GM18873 (cell line): ENCODE results near the gene LUC7L2.
"Not testable (repeated sequence)": the region's sequence is repeated elsewhere in the genome, so short reads cannot be mapped to it uniquely, and the experiment has no call there.

Experiments
- ATAC-seq: cut with Tn5 transposase; IDR thresholded peaks from one replicate; pipeline ENCODE4 v1.9.1; 2021; ENCODE audit warnings: mild to moderate bottlenecking, moderate library complexity, moderate number of reproducible peaks; ENCODE audit not compliant: unreplicated experiment, low FRiP score

LUC7L2 gene, protein sequence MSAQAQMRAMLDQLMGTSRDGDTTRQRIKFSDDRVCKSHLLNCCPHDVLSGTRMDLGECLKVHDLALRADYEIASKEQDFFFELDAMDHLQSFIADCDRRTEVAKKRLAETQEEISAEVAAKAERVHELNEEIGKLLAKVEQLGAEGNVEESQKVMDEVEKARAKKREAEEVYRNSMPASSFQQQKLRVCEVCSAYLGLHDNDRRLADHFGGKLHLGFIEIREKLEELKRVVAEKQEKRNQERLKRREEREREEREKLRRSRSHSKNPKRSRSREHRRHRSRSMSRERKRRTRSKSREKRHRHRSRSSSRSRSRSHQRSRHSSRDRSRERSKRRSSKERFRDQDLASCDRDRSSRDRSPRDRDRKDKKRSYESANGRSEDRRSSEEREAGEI

DNA sequence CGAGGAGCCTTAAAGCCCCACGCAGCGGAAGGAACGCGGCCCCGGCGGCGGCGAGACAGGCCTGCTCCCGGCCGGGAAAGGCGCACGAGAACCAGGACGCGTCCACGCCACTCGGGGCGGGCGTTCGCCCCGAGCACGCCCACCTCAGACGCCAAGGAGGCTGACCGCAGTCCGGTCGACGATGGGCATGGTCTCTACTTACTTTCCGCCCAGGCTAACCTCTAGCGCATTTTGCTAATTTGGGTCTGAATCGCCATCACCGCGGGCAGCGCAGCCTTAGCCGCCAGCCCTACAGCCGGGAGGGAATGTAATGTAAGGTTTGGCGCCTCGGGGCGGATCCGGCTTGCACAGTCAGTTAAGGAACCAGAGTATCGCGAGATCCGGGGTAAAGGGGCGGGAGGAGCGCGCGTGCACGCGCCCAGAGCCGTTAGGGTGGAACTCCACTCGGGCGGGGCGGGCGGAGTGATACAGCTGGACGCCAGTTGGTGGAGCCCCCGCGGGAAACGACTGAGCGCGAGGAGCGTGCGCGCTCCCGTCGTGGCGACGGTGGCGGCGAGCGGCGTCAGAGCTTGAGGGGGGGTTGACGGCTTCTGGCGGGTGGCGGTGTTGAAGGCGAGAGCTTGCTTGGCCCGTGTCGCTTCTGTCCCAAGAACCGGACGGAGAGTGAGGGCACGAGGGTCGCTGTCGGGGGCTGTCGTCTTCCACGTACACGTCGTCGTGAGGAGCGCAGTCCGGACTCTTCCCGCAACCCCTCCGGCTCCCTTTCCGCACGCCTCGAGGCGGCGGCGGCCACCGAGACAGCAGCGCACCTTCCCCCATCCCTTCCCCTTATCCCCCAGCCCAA is at the start of gene LUC7L2:
Gene LUC7L2 (plus strand): TSS at position 529 of the 844 bp plus-strand sequence. CDS start 368 bp downstream, outside the sequence.
- ATAC-seq, result peak; percentile 61

DNA sequence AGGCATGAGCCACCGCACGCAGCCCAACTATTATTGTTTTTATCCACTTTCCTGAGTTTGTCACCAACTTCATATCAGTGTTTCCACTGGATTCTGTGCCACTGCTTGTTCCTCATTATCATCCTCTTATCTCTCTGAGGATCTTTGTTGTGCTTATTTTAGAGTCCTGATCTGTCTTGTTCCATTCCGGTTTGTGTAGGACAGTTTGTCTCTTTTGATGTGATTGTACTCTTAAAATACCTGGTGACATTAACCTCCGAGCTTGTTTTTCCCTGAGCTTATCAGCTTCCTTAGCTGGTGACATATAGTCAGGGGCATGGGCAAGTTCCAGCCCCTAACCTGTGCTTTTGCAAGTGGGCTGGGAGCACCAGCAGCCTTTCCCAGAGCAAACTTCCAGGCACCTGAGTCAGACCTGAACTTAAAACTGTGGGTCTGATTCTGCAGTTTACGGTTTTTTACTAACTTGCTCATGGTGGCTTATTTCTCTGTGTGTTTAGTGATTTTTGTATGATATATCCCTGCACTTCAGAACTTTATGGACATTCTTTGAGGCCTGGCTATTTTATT is 41.7 kb upstream of the LUC7L2 start:
- no peak for ATAC-seq

DNA sequence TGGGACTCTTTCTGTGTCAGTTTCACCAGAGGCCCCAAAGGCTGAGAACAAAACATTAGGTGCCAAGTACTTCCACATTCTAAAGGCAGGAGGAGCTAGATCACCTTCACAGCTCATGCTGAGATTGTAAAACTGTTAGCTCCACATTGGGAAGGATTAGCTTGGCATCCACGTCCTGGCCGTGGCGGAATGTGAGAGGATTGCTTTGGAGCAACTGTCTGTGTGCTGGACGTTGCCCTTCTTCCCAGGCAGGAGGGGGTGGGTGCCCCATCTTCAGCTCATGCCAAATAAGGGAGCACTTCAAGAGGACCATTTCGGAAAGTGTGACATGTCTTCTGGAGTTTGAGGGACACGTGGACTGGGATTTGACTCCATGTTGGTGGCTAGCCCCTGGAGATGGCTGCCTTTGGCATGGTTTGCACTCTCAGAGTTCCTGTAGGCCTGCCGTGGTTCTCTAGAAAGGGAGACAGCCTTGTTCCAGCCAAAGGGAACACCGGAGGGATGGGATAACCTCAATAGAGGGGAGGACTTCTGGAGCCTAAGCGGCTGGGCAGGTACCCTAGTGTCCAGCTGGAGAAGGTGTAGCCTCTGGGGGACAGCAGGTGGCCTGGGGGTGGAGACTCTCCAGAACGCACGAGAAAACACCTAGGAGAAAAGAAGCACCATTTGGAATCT is 38.5 kb upstream of the LUC7L2 start:
- ATAC-seq, result no peak

- ATAC-seq, result not testable (repeated sequence)
Observed at GRCh38 chr7:139324709-139325108, 35.0 kb upstream of the LUC7L2 start.

GRCh38 chr7:139328375-139328774 is 31.3 kb upstream of the LUC7L2 start:
- no peak for ATAC-seq

GRCh38 chr7:139329119-139329518 is 30.6 kb upstream of the LUC7L2 start:
- no peak for ATAC-seq

- no peak for ATAC-seq
Observed at GRCh38 chr7:139330333-139331030, 29.2 kb upstream of the LUC7L2 start.

DNA sequence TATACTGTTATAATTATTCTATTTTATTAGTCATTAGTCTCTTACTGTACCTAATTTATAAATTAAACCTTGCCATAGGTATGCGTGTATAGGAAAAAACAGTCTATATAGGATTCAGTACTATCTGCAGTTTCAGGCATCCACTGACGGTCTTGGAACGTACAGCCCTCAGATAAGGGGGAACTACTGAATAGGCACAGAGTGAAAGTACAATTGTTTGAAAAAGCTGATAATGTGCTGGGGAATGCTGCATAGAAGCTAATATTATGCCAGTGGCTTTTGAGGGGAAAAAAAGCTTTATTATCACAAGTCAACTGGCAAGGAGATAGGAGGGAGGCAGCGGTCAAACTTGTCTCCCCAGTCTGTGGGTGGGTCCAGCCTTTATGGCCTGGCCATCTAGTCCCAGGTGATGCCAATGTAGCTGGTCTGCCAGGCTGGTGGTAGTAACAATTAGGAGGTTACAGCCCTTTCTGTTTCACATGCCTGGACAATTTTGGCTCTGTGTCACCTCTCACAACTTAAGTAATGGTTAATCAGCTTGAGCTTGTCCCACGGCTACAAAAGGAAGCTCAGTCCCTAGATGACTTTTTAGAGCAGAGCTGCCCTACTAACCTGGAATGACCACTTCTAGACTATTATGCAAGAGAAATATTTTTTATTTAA is 26.9 kb upstream of the LUC7L2 start:
- no peak for ATAC-seq

GRCh38 chr7:139333443-139333842 is 26.3 kb upstream of the LUC7L2 start:
- not testable (repeated sequence) for ATAC-seq

GRCh38 chr7:139334399-139335150 is 25.1 kb upstream of the LUC7L2 start:
- ATAC-seq, result no peak

DNA sequence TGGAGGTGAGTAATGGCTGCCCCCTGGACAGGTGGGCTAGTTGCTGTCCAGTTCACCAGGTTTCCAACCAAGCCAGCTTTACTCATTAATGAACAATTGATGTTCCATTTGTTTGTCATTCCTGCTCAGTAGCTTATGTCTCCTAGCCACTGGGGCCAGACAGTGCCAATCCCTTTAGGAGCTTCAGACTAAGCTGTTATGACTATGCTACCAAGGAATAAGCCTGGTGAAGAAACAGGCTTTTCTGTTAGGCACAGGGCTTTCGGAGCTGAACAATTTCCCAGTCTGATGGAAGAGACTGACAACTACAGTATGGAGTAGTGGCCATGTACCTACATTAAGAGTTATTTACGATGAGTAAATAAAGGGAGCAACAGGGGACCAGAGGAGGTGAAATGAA is 20.7 kb upstream of the LUC7L2 start:
- no peak for ATAC-seq

DNA sequence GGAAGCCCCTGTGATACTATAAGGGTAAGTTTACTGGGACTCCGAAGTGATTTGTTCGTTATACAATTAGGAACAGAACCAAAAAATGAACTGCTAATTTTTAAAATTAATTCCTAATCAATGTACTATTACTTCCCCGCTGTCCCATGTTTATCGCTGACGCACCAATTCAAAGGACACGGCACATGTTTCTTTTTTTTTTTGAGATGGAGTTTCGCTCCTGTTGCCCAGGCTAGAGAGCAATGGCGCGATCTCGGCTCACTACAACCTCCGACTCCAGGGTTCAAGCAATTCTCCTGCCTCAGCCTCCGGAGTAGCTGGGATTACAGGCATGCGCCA is 20.0 kb upstream of the LUC7L2 start:
- ATAC-seq, result no peak

- peak; percentile 87 for ATAC-seq
Observed at GRCh38 chr7:139340037-139340807, 19.5 kb upstream of the LUC7L2 start.

- no peak for ATAC-seq
Observed at GRCh38 chr7:139340808-139341057, 19.0 kb upstream of the LUC7L2 start.

DNA sequence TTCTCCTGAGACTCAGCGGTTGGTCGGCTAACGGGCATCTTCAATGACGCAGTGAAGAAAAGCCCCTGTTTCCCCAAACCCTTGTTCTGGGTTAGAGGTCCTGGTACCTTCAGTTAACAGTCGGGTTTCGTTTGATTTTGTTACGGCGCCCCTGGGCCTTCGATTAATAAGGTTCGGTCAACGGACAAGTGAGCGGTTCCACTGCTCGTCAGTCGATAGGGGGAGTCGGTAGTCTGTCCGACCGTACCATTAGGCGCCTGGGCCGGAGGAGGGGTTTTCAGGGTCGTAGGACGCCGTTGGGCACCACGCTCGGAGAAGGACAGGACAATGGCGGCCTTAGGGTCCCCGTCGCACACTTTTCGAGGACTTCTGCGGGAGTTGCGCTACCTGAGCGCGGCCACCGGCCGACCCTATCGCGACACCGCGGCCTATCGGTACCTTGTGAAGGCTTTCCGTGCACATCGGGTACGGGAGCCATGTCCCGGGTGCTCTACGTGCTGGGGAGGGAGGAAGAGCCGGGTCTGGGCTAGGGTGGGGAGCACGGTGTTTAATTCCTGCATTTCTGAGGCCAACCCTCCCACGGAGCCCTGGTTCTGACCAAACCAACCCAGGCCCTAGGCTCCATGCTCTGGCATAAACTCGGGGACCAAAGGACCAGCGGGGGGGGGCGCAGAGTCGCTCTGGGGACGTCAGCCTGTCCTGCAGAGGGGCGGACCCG is 18.5 kb upstream of the LUC7L2 start, which contains the start of gene FMC1:
Gene FMC1 (plus strand): TSS at position 280 of the 718 bp plus-strand sequence. CDS start 48 bp downstream, at position 328.
- ATAC-seq, result peak; percentile 38

DNA sequence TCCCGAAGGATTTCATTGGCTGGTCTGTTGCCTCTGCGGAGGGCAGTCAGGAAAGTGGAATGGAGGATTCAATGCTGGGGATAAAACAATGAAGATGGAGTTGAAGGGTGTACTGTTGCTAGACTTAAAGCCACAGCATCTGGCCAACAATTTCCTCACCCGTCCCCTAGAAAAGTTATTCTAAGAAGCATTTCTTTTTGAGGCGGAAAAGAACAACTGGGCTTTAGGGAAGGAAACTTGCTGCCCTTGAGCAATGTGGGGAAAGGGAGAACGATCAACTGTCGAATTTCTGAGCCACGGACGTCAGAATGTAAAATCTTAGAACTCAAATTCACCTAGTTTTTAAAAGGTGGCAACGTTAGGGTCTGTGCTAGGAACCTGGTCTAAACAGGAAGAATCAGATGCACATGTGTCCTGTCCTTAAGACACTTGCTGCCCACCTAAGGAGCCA is 17.9 kb upstream of the LUC7L2 start:
- ATAC-seq, result no peak

GRCh38 chr7:139345042-139345441 is 14.7 kb upstream of the LUC7L2 start:
- no peak for ATAC-seq

DNA sequence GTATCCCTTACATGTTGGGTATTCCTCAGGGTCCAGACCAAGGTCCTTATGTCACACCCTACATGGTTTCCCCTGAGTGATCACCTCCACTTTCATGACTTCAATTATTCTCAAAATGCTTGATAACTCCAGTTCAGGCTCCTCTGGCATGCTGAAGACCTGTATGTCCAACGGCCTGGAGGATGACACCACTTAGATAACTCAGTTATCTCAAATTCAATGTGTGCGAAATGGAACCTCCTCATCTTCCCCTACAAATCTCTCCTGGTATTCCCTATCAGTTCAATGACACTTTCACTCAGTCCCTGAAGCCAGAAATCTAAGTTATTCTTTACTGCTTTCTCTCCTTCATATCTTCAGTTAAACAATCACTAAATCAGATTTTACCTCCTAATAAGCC is 8.7 kb upstream of the LUC7L2 start:
- no peak for ATAC-seq
